ENCODE data around the gene FMN2. TPM values are rescaled to one million over a fixed set of nuclear protein-coding genes. Genes with fewer than 3 reads are reported as not detected.

Gene FMN2
- total RNA-seq, 1 experiment from 2014 or later, result not detected

DNA sequence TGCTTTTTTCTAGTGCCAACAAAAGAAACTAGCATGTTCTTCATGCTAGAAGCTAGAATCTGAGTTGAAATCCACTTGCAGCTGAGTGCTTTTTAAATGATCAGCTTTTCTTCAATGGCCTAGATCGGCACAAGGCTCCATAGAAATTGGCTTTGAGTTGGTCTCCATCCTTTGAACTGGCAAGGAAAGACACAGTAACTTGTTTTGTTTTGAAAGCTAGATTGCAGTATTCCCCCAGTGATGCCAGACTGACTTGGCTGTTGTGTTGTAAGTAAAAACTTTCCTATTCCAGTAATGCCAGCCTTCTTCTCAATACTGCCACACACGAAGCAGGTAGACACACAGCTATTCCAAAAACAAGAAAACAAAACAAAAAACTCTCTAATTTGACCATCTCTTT is 139.1 kb downstream of the FMN2 start:
- ChIA-PET POLR2A (ENCODE audit: unreplicated experiment) (no interaction called here), CTCF (no interaction called here)
- BruUV-seq (replicated peaks), result no TSS peak
- no peak for DNase-seq
- Histone ChIP-seq H4K20me1 (ENCODE audit: insufficient read depth) (no peaks in the 10 kb centered on the region), H3K79me2 (ENCODE audit: low read depth) (no peaks in the 10 kb centered on the region), H3K9me3 (ENCODE audit: insufficient read depth, low read depth) (no peaks in the 10 kb centered on the region), H3K4me1 (replicated peaks; ENCODE audit: insufficient read depth) (no peaks in the 10 kb centered on the region), H3K36me3 (ENCODE audit: low read depth) (no peaks in the 10 kb centered on the region), H2AFZ (no peak overlapping the region), H3K27me3 (ENCODE audit: insufficient read depth, low read depth) (peaks cover 15% of the 10 kb centered on the region; the same call in 1 of the 2 replicates), H3F3A (ENCODE audit: insufficient read depth, low read depth) (no peaks in the 10 kb centered on the region), H3K4me3 (no peak overlapping the region), H3K9me2 (ENCODE audit: insufficient read depth) (no peaks in the 10 kb centered on the region), H3K27ac (no peak overlapping the region), H3K4me2 (no peak overlapping the region)
- TF ChIP-seq, protein P1, sequence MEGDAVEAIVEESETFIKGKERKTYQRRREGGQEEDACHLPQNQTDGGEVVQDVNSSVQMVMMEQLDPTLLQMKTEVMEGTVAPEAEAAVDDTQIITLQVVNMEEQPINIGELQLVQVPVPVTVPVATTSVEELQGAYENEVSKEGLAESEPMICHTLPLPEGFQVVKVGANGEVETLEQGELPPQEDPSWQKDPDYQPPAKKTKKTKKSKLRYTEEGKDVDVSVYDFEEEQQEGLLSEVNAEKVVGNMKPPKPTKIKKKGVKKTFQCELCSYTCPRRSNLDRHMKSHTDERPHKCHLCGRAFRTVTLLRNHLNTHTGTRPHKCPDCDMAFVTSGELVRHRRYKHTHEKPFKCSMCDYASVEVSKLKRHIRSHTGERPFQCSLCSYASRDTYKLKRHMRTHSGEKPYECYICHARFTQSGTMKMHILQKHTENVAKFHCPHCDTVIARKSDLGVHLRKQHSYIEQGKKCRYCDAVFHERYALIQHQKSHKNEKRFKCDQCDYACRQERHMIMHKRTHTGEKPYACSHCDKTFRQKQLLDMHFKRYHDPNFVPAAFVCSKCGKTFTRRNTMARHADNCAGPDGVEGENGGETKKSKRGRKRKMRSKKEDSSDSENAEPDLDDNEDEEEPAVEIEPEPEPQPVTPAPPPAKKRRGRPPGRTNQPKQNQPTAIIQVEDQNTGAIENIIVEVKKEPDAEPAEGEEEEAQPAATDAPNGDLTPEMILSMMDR (conservative IDR thresholded peaks at IDR 0.05), result no peak
- no peak for TF ChIP-seq EZH2 (IDR thresholded peaks at IDR 0.05; ENCODE audit: low read depth)
- intact Hi-C loops (cut with micrococcal nuclease; ENCODE audit: unreplicated experiment), result no loop called here

DNA sequence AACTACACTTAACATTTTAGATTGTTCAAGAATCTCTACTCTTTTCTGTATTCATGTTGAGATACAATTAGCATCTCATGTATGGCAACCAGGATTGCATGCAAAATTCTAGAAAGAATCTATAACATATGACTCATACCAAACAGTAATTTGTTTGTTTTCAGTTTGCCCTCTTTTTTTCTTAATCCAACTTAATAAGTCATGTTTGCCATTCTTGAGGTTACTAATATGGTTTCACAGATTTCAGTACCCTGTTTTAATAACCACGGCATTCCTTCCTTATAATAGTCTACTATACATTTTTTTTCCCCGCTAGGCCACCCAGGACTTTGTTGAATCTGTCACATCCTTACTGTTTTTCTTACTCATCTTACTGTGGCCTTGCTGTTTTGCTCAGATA is 140.8 kb downstream of the FMN2 start:
- Histone ChIP-seq H3K79me2 (ENCODE audit: low read depth) (no peaks in the 10 kb centered on the region), H4K20me1 (ENCODE audit: insufficient read depth) (no peaks in the 10 kb centered on the region), H3K27me3 (ENCODE audit: insufficient read depth, low read depth) (peaks cover 10% of the 10 kb centered on the region; the same call in 1 of the 2 replicates), H3K27ac (no peak overlapping the region), H2AFZ (no peak overlapping the region), H3K9me2 (ENCODE audit: insufficient read depth) (no peaks in the 10 kb centered on the region), H3K4me3 (no peak overlapping the region), H3K4me1 (replicated peaks; ENCODE audit: insufficient read depth) (no peaks in the 10 kb centered on the region), H3K4me2 (no peak overlapping the region), H3K9me3 (ENCODE audit: insufficient read depth, low read depth) (no peaks in the 10 kb centered on the region), H3F3A (ENCODE audit: insufficient read depth, low read depth) (no peaks in the 10 kb centered on the region), H3K36me3 (ENCODE audit: low read depth) (no peaks in the 10 kb centered on the region)
- no peak for DNase-seq
- TF ChIP-seq, protein P1 (conservative IDR thresholded peaks at IDR 0.05), result no peak
- no peak for TF ChIP-seq EZH2 (IDR thresholded peaks at IDR 0.05; ENCODE audit: low read depth)
- POLR2A ChIA-PET (ENCODE audit: unreplicated experiment), result no interaction called here
- CTCF ChIA-PET, result no interaction called here
- no TSS peak for BruUV-seq (replicated peaks)
- intact Hi-C loops (cut with micrococcal nuclease; ENCODE audit: unreplicated experiment), result no loop called here

DNA sequence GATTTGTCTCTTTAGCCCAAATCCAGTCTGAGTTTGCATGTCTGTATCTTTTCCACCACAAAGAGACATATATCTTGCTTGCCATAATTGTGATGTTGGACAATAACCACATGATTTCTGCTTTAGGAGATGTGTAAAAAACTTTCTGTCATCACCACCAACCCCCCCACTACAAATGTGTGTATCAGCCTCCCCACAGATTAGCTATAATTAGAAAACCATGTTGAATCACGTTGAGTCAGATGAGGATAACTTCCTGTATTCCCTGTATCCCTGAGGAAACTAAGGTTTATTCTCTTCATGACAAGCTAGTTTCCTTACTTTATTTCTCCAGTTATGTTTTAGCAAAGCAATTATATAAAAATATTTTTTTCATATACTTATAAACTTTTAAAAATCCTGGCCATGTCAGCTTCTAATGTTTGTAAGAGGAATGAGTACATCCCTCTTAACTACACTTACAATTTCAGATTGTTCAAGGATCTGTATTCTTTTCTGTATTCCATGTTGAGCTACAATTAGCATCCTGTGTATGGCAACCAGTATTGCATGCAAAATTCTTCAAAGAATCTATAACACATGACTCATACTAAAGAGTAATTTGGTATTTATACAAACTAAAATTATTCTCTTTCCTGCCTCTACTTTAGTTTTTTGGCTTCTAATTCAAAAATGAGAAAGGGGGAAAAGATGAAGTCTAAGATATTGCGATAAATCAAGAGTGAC is 143.0 kb downstream of the FMN2 start:
- no peaks in the 10 kb centered on the region for H3K36me3 ChIP-seq (ENCODE audit: low read depth)
- no peak overlapping the region for H3K27ac ChIP-seq
- intact Hi-C loops (cut with micrococcal nuclease; ENCODE audit: unreplicated experiment), result no loop called here
- no peaks in the 10 kb centered on the region for H3K79me2 ChIP-seq (ENCODE audit: low read depth)
- H3K4me2 ChIP-seq, result no peak overlapping the region
- ChIA-PET POLR2A (ENCODE audit: unreplicated experiment) (no interaction called here), CTCF (no interaction called here)
- no peak overlapping the region for H3K4me3 ChIP-seq
- DNase-seq, result no peak
- H3F3A ChIP-seq (ENCODE audit: insufficient read depth, low read depth), result no peaks in the 10 kb centered on the region
- H3K9me3 ChIP-seq (ENCODE audit: insufficient read depth, low read depth), result no peaks in the 10 kb centered on the region
- no TSS peak for BruUV-seq (replicated peaks)
- peaks cover 6% of the 10 kb centered on the region; the same call in 1 of the 2 replicates for H3K27me3 ChIP-seq (ENCODE audit: insufficient read depth, low read depth)
- no peaks in the 10 kb centered on the region for H3K4me1 ChIP-seq (replicated peaks; ENCODE audit: insufficient read depth)
- H2AFZ ChIP-seq, result no peak overlapping the region
- no peaks in the 10 kb centered on the region for H4K20me1 ChIP-seq (ENCODE audit: insufficient read depth)
- no peaks in the 10 kb centered on the region for H3K9me2 ChIP-seq (ENCODE audit: insufficient read depth)
- TF ChIP-seq EZH2 (IDR thresholded peaks at IDR 0.05; ENCODE audit: low read depth), result no peak
- TF ChIP-seq, protein P1 (conservative IDR thresholded peaks at IDR 0.05), result no peak
